Neuron (in vitro differentiated cells): ENCODE results near the gene SAP130.

Source experiments
- H2AFZ ChIP-seq: one replicate; pipeline ENCODE4 v1.6.1; 2013; ENCODE audit warnings: low read depth, mild to moderate bottlenecking, inconsistent platforms, low read length, moderate library complexity
- H3K27me3 ChIP-seq: one replicate; pipeline ENCODE4 v1.6.1; 2013; ENCODE audit warnings: low read length; ENCODE audit not compliant: insufficient read depth
- H3K36me3 ChIP-seq: one replicate; pipeline ENCODE4 v1.6.1; 2013; ENCODE audit warnings: low read length; ENCODE audit not compliant: insufficient read depth
- H3K4me1 ChIP-seq: one replicate; pipeline ENCODE4 v1.6.1; 2013; ENCODE audit warnings: low read length; ENCODE audit not compliant: insufficient read depth
- H3K4me3 ChIP-seq: 2 replicates; pipeline ENCODE4 v1.5.1; 2013; ENCODE audit warnings: mild to moderate bottlenecking, low read length, moderate library complexity
- H3K9me3 ChIP-seq: one replicate; pipeline ENCODE4 v1.6.1; 2013; ENCODE audit warnings: low read length

Gene SAP130

GRCh38 chr2:128027801-128028667 is at the start of gene SAP130:
Gene SAP130, minus strand, starts transcription at chr2:128028059. Its CDS starts 1,767 bp downstream, at chr2:128026292.
- Histone ChIP-seq H2AFZ (peak within 1 kb of the TSS; percentile 85), H3K27me3 (peaks cover 4% of the 10 kb centered on the region), H3K36me3 (peaks cover 10% of the 10 kb centered on the region), H3K4me3 (peak within 1 kb of the TSS; percentile 63), H3K4me1 (peaks cover 20% of the 10 kb centered on the region), H3K9me3 (peaks cover 4% of the 10 kb centered on the region)

DNA sequence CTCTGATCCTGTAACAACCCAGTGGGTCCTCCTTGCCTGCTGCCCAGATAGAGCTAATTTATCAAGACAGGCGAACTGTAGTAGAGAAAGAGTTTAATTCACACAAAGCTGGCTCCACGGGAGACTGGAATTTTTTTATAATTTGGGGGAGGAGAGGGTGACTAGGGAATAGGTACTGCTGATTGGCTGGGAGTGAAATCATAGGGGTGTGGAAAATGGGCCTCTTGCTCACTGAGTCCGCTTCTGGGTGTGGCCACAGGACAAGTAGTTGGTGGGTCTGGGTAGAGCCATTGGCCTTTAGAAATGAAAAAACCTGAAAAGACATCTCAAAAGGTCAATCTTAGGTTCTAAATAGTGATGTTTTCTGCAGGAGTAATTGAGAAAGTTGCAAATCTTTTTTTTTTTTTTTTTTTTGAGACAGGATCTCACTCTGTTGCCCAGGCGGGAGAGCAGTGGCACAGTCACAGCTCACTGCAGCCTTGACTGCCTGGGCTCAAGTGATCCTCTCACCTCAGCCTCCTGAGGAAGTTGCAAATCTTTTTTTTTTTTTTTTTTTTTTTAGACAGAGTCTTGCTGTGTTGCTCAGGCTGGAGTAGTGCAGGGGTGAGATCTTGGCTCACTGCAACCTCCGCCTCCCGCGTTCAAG is 48.7 kb upstream of the SAP130 start:
- Histone ChIP-seq H3K27me3 (no peaks in the 10 kb centered on the region), H3K36me3 (no peaks in the 10 kb centered on the region), H2AFZ (no peak overlapping the region), H3K4me3 (no peak overlapping the region), H3K9me3 (no peaks in the 10 kb centered on the region), H3K4me1 (no peaks in the 10 kb centered on the region)

- H3K4me1 ChIP-seq = no peaks in the 10 kb centered on the region
Measured at GRCh38 chr2:128073278-128073677, 45.4 kb upstream of the SAP130 start.

DNA sequence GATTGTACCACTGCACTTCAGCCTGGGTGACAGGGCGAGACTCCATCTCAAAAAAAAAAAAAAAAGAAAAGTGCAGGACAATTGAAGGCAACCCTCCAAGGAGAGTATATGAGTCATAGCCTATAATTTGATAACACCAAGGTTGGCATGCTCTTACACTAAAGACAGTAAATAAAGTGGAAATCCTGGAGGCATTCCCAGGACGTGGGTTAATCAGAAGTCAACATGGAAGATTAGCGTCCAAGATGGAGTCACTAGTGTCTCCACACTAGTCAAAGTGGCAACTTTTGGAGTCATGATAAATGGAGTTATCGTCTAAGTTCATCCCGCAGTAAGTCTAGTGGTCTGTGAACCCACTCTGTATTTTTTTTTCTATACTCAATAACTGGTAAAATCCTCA is 41.9 kb upstream of the SAP130 start:
- no peaks in the 10 kb centered on the region for H3K27me3 ChIP-seq
- no peak overlapping the region for H3K4me3 ChIP-seq
- H3K9me3 ChIP-seq = no peaks in the 10 kb centered on the region
- no peak overlapping the region for H2AFZ ChIP-seq
- H3K36me3 ChIP-seq = no peaks in the 10 kb centered on the region
- no peaks in the 10 kb centered on the region for H3K4me1 ChIP-seq

More at GRCh38 chr2:128073278-128073677, 45.4 kb upstream of the SAP130 start:
- Histone ChIP-seq H3K9me3 (no peaks in the 10 kb centered on the region), H3K36me3 (no peaks in the 10 kb centered on the region), H3K4me3 (no peak overlapping the region), H3K27me3 (no peaks in the 10 kb centered on the region), H2AFZ (no peak overlapping the region)

- no peaks in the 10 kb centered on the region for H3K4me1 ChIP-seq
- no peak overlapping the region for H3K4me3 ChIP-seq
- H2AFZ ChIP-seq = no peak overlapping the region
- H3K36me3 ChIP-seq = no peaks in the 10 kb centered on the region
- H3K9me3 ChIP-seq = no peaks in the 10 kb centered on the region
- H3K27me3 ChIP-seq = no peaks in the 10 kb centered on the region
Measured at GRCh38 chr2:128064353-128064752, 36.5 kb upstream of the SAP130 start.

DNA sequence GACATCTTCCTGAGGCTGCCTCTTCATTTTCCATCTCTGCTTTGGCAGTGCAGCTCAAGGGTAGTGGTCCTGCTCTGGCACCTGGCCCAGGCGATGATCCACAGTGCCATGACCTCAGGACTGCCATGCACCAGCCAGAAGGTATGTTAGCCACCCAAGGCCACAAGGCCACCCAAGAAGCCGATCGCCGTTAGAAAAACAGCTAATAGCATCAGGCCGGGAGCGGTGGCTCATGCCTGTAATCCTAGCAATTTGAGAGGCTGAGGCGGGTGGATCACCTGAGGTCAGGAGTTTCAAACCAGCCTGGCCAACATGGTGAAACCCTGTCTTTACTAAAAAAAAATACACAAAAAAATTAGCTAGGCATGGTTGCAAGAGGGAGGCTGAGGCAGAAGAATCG is 34.7 kb upstream of the SAP130 start:
- Histone ChIP-seq H3K9me3 (no peaks in the 10 kb centered on the region), H3K4me3 (no peak overlapping the region), H3K36me3 (no peaks in the 10 kb centered on the region), H3K4me1 (peaks cover 2% of the 10 kb centered on the region), H2AFZ (no peak overlapping the region), H3K27me3 (no peaks in the 10 kb centered on the region)

DNA sequence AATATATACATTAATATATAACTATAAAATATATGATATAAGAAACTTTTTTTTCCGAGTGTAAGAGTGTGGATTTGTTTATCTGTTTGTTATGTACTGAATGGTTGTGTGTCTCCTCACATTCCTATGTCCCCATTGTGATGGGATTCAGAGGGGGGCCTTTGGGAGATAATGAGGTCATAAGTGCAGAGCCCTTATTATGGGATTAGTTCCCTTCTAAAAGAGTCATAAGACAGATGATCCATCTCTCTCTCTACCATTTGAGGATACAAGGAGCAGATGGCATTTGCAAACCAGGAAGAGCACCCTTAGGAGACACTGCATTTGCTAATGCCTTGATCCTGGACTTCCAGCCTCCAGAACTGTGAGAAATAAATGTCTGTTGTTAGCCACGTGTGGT is 30.3 kb upstream of the SAP130 start:
- Histone ChIP-seq H3K9me3 (no peaks in the 10 kb centered on the region), H3K4me1 (peaks cover 2% of the 10 kb centered on the region), H3K27me3 (no peaks in the 10 kb centered on the region), H3K36me3 (no peaks in the 10 kb centered on the region), H3K4me3 (no peak overlapping the region), H2AFZ (no peak overlapping the region)

DNA sequence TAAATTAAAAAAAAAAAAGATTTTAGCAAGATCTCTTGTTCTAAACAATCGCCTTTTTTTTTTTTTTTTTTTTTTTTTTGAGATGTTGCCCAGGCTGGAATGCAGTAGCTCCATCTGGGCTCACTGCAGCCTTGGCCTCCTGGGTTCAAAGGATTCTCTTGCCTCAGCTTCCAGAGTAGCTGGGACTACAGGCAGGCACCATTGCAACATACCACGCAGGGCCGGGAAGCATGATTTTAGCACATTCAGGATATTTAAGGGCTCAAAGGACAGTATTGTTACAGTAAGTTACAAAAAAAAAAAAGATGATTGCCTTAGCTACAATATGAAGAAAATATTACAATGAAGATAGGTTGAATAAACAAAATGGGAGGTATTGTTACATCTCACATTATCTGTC is 29.5 kb upstream of the SAP130 start:
- no peaks in the 10 kb centered on the region for H3K9me3 ChIP-seq
- peaks cover 2% of the 10 kb centered on the region for H3K4me1 ChIP-seq
- H3K36me3 ChIP-seq = no peaks in the 10 kb centered on the region
- H3K4me3 ChIP-seq = no peak overlapping the region
- H2AFZ ChIP-seq = no peak overlapping the region
- no peaks in the 10 kb centered on the region for H3K27me3 ChIP-seq

DNA sequence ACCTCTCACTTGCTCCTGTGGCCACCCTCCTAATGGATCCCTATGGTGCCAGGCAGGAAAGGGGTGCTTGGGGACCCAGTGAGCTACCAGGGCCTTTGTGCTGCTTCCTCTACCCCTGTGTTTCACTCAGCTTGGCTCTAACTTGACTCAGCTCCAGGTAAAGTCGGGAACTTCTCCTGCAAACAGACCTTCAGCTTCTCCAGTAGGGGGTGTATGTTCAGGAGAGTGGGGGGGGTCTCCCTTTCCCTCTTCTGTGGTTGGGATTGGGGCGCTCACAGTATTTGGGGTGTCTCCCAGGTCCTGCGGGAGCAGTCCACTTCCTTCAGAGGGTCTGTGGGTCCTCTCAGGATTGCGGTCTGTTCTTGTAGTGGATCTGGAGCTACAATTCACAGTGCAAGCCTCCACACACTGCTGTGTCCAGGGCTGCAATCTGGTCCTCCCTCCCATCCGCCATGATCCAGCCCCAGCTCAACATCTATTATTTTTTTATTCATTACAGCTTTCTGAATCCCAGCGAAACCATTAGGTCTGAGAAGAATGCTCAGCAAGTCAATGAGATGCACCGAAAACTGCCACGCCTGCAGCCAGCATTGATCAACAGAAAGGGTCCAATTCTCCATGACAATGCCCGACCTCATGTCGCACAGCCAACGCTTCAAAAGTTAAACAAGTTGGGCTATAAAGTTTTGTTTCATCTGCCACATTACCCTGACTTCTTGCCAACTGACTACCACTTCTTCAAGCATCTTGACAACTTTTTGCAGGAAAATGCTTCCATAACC is 26.4 kb upstream of the SAP130 start:
- Histone ChIP-seq H3K27me3 (no peaks in the 10 kb centered on the region), H3K9me3 (no peaks in the 10 kb centered on the region), H2AFZ (no peak overlapping the region), H3K4me1 (peaks cover 2% of the 10 kb centered on the region), H3K36me3 (no peaks in the 10 kb centered on the region), H3K4me3 (no peak overlapping the region)

GRCh38 chr2:128053331-128053730 is 25.5 kb upstream of the SAP130 start:
- Histone ChIP-seq H3K4me3 (no peak overlapping the region), H3K36me3 (no peaks in the 10 kb centered on the region), H3K4me1 (peaks cover 2% of the 10 kb centered on the region), H2AFZ (no peak overlapping the region), H3K9me3 (no peaks in the 10 kb centered on the region), H3K27me3 (no peaks in the 10 kb centered on the region)

- Histone ChIP-seq H3K4me3 (no peak overlapping the region), H2AFZ (no peak overlapping the region), H3K4me1 (peaks cover 9% of the 10 kb centered on the region), H3K36me3 (no peaks in the 10 kb centered on the region), H3K9me3 (peaks cover 4% of the 10 kb centered on the region), H3K27me3 (no peaks in the 10 kb centered on the region)
Measured at GRCh38 chr2:128043041-128043440, 15.2 kb upstream of the SAP130 start.

DNA sequence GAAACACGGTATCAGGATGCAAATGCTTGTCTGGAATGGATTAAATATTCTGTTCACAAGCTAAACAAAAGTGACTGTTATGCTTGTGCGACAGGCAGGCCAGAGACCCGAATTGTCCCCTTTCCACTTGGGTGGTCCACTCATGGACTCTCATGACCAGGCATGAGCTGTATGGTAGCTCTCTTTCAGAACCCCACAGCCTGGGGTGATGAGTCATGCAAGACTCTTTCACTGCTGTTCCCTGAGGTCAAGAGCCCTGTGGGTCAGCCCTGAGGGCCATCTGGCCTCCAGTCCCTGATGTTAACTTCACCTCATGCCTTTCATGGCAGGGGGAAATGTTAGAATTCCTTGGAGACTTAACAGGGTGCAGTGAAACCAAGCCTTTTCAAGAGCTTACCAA is 13.7 kb upstream of the SAP130 start:
- H3K4me3 ChIP-seq = no peak overlapping the region
- H3K27me3 ChIP-seq = no peaks in the 10 kb centered on the region
- peaks cover 10% of the 10 kb centered on the region for H3K9me3 ChIP-seq
- no peak overlapping the region for H2AFZ ChIP-seq
- no peaks in the 10 kb centered on the region for H3K36me3 ChIP-seq
- H3K4me1 ChIP-seq = peaks cover 9% of the 10 kb centered on the region

DNA sequence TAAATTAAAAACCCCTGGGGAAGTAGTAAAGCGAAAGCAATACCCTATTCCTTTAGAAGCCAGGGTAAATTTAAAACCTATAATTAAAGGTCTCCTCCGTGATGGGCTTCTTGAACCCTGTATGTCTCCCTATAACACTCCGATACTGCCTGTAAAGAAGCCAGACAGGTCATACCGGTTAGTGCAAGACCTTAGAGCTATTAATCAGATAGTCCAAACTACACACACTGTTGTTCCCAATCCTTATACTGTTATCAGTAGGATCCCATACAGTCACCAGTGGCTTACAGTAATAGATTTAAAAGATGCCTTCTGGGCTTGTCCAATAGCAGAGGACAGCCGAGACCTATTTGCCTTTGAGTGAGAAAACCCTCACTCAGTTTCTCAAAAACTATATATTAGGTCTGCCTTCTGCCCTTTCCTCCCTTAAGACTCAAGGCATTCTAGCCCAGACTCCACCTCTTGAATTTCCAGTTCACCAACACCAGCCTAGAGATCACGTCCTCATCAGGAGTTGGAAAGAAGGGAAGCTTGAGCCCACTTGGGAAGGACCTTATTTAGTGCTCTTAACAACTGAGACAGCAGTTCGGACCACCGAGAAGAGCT is 12.4 kb upstream of the SAP130 start:
- peaks cover 9% of the 10 kb centered on the region for H3K4me1 ChIP-seq
- no peak overlapping the region for H2AFZ ChIP-seq
- no peaks in the 10 kb centered on the region for H3K27me3 ChIP-seq
- H3K9me3 ChIP-seq = peaks cover 13% of the 10 kb centered on the region
- no peak overlapping the region for H3K4me3 ChIP-seq
- H3K36me3 ChIP-seq = no peaks in the 10 kb centered on the region
